ENCODE results near the gene SDF2.
"Not testable (repeated sequence)": the region's sequence is repeated elsewhere in the genome, so short reads cannot be mapped to it uniquely, and the experiment has no call there.

Gene SDF2

DNA sequence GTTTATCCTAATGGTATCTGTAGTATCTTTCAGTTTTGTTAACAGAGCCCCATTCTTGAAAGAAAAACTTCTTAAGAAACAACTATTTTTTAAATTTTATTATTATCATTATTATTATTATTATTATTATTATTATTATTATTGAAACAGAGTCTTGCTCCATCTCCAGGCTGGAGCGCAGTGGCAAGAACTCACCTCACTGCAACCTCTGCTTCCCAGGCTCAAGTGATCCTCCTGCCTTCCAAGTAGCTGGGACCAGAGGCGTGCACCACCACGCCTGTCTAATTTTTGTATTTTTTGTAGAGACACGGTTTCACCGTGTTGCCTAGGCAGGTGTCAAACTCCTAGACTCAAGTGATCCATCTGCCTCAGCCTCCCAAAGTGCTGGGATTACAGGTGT is 23.7 kb upstream of the SDF2 start:
- DNase-seq (ENCODE audit: low read depth in 2 of 2) = no peak

DNA sequence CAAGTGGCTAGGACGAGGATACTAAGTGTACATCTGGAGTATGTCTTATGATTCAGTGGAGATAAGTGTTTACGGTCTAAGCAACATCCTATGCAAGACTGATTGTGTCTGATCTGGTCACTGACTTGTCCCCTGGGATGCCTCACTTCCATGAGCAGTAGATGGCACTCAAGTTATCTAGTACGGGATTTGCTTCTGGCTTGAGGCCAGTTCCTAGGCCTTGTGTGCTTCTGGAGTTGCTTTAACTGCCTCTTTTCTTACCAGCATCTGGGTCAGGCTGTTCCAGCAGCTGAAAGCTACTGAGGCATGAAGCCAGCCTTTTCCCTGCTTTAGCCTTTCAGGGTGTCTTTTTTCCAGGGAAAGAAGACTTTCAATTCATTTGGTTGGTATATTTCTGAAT is 23.3 kb upstream of the SDF2 start:
- no peak for DNase-seq (ENCODE audit: low read depth in 2 of 2)

DNA sequence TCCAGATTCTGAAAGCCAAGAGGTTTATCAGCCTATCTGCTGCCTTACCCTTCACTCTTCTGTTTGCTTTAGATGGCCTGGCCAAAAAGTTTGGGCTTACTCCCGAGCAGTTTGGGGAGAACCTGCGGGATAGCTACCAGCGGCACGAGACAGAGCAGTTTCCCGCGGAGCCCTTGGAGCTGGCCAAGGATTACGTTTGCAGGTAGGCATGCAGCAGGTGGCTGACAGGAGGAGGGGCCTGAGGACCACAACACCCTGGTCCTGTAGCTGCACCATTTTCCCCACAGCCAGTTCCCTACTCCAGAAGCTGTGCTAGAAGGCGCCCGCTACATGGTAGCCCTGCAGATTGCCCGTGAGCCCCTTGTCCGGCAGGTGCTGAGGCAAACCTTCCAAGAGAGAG is 20.9 kb upstream of the SDF2 start:
- DNase-seq (ENCODE audit: low read depth in 2 of 2) = no peak

DNA sequence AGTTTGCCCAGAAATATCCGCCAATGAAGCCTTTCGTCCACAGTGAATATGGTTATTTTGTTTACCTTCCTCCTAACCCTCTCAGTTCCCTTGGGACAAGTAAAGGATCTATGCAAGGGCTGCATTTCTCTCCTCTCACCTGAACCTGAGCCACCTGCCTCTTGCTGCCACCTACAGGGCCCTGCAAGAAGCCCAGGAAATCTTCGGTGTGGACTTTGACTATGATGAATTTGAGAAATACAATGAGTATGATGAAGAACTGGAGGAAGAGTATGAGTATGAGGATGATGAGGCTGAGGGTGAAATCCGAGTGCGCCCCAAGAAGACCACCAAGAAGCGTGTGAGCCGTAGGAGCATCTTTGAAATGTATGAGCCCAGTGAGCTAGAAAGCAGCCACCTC is 14.3 kb upstream of the SDF2 start:
- DNase-seq (ENCODE audit: low read depth in 2 of 2) = no peak

DNA sequence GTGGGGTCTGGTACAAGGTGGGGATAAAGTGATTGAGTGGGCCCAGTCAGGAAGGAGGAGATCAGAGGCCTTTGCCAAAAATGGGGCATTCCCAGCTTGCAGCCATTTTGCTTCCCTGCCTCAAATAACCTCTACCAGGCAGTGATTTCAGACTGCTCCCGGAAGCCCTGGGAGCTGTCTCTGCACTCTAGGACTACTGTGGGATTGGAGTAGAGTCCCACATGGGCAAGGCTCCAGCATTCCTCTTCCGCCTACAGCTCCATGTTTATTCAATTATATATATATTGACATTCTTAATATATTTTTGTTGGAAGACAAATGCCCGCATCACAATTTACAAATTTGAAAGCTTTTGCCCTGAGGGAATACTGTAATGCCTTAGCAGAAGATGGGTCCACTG is 13.8 kb upstream of the SDF2 start:
- DNase-seq (ENCODE audit: low read depth in 2 of 2) = no peak

DNA sequence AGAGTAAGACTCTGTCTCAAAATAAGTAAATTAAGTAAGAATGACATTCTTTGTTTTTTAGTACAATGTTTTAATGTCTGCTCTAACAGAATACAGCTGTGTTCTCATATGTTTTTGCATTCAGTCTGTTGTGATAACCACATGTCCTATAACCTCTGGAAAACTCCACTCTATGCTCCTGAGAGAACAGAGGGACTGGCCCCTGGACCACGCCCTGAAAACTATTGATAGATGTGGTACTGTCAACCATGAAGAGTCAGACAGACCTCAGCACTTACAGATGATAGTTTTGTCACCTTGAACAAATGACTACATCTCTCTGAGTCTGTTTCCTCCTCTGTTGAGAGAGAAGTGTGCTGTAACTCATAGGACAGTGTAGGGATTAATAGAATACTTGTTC is 8.2 kb upstream of the SDF2 start:
- DNase-seq (ENCODE audit: low read depth in 2 of 2) = no peak

DNA sequence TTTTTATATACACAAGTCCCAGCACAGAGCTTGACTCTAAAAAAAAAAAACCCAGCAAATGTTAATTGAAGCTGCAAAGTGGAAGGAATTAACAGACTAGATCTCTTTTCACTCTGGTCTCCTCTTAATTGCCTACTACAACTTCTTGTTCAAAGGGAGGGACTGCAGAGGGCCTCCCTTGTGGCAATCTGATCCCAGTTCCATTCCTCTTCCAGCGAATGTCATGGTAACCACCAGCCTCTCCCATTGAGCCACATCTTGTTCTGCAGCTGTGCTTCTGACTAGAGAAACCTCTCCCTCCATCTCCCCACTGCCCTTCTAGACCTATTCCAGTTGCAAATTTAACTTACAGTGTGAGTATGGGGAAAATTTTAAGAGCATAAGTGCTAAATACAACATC is 6.2 kb upstream of the SDF2 start:
- DNase-seq (ENCODE audit: low read depth in 2 of 2) = no peak

DNA sequence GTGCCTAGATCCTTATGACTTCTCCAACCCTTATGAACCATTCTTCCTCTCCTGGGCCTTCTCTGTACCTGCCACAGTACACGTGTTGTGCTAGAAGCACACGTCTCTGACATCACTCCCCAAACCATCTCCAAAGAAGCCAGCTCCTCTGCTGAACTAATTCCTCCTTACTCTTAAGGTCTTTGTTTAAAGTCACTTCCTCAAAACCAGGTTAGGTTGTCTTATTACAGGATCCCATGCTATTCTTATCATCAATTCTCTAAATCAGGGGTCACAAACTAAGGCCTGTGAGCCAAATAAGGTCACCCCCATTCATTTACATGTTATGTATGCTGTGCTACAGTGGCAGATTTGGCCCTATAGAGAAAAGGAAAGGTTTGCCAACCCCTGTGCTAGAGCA is 4.3 kb upstream of the SDF2 start:
- DNase-seq (ENCODE audit: low read depth in 2 of 2) = no peak

DNA sequence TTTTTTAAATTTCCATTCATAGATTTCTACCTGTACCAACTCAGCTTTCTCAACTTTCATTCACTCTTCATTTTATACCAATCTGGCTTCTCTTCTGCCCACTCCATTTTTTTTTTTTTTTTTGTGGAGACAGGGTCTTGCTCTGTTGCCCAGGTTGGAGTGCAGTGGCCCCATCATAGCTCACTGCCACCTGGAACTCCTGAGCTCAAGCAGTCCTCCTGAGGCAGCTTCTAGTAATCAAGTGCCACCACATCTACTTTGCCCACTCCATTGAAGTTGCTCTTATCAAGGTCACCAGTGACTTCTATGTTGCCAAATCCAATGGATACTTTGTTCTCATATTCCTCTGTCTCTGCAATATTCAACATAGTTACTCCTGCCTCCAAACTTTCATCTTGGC is 2.0 kb upstream of the SDF2 start:
- no peak for DNase-seq (ENCODE audit: low read depth in 2 of 2)

DNA sequence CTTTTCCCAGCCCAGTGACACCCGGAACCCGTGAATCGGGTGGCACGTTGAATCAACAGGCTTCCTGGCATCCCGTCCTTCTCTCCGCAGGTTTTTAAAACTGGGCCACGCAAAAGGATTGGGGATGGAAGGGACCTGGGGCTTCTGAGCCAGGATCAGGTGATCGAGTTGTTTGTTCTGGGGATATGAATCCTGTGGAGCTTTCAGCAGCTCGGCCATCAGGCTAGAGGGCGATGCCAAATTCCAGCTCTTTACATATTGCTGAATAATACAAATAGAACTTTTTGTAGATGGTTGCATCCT is 772 bp upstream of the SDF2 start:
- no peak for DNase-seq (ENCODE audit: low read depth in 2 of 2)

DNA sequence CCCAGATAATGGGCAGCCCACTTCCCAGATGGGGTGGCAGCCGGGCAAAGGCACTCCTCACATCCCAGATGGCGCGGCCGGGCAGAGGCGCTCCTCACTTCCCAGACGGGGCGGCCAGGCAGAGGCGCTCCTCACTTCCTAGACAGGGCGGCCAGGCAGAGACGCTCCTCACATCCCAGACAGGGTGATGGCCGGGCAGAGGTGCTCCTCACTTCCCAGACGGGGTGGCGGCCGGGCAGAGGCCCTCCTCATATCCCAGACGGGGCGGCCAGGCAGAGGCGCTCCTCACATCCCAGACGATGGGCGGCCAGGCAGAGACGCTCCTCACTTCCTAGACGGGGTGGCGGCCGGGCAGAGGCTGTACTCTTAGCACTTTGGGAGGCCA is 2.2 kb downstream of the SDF2 start:
- DNase-seq (ENCODE audit: low read depth in 2 of 2) = not testable (repeated sequence)

DNA sequence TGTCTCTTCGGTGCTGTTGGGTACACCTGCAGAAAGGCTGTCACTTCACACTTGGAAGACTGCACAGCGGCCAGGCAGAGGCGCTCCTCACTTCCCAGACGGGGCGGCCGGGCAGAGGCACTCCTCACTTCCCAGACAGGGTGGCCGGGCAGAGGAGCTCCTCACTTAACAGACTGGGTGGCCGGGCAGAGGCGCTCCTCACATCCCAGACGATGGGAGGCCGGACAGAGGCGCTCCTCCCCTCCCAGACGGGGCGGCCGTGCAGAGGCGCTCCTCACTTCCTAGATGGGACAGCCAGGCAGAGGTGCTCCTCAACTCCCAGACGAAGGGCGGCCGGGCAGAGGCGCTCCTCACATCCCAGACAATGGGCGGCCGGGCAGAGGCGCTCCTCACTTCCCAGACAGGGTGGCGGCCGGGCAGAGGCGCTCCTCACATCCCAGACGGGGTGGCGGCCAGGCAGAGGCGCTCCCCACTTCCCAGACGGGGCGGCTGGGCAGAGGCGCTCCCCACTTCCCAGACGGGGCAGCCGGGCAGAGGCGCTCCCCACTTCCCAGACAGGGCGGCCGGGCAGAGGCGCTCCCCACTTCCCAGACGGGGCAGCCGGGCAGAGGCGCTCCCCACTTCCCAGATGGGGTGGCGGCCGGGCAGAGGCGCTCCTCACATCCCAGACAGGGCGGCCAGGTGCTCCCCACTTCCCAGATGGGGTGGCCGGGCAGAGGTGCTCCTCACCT is 2.8 kb downstream of the SDF2 start:
- not testable (repeated sequence) for DNase-seq (ENCODE audit: low read depth in 2 of 2)

DNA sequence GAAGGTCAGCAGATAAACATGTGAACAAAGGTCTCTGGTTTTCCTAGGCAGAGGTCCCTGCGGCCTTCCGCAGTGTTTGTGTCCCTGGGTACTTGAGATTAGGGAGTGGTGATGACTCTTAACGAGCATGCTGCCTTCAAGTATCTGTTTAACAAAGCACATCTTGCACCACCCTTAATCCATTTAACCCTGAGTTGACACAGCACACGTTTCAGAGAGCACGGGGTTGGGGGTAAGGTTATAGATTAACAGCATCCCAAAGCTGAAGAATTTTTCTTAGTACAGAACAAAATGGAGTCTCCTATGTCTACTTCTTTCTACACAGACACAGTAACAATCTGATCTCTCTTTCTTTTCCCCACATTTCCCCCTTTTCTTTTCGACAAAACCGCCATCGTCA is 3.4 kb downstream of the SDF2 start:
- DNase-seq (ENCODE audit: low read depth in 2 of 2) = not testable (repeated sequence)

DNA sequence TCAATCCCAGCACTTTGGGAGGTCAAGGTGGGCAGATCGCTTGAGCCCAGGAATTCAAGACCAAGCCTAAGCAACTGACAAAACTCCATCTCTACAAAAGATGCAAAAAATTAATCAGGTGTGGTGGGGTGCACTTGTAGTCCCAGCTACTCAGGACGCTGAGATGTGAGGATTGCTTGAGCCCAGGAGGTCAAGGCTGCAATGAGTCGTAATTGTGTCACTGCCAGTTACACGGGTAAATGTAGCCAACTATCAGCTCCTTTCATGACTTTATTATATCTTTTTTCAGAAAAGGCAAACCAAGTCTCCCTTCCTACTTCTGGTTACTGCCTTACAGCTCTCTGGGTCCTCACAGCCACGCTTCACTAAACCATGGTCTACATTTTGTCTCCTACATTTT is 4.0 kb downstream of the SDF2 start:
- no peak for DNase-seq (ENCODE audit: low read depth in 2 of 2)

DNA sequence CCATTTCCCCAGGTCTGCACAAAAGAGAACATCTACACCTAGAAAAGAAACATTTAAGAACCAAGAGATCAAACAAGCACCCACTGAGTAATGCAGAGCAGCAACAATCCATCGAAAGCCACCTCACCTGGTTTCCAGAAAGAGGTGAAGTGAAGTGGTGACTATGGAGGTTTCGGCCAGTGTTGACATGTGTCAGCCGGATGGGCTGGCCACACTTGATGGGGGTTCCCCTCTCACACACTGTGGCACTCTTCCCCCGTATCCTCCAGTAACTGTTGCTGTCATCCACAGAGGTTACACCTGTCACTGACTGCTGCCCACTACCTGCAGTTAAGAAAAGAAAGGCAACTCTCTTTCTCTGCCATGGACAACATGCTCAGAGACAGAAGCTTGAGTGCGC is 6.5 kb downstream of the SDF2 start:
- no peak for DNase-seq (ENCODE audit: low read depth in 2 of 2)

DNA sequence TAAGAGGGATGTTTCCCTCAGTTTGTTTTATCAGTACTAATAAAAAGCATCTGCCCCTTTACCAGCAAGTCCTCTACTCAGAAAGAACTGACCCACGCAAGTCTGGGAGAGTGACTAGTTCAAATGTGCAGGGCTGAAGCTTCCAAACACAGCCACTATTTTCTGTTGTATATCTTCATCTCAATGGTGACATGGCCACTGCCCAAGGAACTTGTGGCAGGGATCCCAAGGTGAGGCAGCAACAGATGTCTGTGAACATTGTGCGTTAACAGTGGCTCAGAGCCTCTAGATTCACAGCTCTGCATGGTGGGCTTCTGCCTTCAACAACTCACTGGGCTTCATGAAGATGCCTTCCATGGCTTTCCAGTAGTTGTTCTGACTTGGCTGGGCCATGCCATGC is 13.0 kb downstream of the SDF2 start:
- DNase-seq (ENCODE audit: low read depth in 2 of 2) = no peak

DNA sequence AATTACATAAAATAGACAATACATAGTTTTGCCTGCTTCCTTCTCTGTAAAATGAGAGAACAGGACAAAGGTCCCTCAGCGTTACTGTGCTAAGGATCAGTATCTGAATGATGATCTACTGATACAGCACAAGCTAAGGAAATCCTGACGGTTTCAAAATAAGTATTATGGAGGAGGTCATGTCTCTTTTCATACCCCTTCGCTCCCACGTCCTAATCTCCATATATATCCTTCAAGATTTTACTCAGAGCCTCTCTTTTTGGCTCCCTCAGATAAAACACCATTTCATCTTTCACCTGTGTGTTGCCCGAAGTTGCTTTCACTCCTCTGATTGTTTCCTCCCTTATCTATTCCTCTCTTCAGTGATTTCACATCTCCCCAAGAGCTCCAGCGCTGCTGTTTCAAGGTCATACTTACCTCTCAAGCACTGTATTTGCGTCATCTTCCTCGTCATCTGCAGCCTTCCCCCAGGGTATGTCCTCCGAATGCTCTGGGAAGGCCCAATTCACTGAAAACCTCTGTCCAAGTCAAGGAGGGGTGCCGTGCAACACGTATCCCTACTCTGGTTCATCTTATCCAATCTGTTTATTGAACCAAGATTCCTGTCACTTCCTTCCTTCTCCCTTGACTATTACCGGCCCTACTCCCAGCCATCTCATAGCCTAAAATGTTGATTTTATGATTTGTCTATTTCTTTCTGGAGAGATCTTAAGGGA is 15.5 kb downstream of the SDF2 start:
- DNase-seq (ENCODE audit: low read depth in 2 of 2) = no peak

DNA sequence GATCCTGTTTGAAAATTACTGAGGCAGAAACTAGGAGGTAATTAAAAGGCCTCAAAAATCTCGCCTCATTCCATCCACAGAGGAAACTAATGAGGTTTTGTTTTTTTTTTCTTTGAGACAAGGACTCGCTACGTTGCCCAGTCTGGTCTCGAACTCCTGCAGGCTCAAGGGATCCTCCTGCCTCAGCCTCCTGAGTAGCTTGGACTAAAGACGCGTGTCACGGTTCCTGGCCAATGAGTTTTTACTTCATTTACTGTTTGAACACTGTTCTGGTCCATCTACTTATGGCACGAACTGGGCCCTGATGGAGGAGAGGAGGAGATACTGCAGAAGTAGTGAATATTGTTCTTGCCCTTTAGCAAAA is 16.1 kb downstream of the SDF2 start:
- no peak for DNase-seq (ENCODE audit: low read depth in 2 of 2)

DNA sequence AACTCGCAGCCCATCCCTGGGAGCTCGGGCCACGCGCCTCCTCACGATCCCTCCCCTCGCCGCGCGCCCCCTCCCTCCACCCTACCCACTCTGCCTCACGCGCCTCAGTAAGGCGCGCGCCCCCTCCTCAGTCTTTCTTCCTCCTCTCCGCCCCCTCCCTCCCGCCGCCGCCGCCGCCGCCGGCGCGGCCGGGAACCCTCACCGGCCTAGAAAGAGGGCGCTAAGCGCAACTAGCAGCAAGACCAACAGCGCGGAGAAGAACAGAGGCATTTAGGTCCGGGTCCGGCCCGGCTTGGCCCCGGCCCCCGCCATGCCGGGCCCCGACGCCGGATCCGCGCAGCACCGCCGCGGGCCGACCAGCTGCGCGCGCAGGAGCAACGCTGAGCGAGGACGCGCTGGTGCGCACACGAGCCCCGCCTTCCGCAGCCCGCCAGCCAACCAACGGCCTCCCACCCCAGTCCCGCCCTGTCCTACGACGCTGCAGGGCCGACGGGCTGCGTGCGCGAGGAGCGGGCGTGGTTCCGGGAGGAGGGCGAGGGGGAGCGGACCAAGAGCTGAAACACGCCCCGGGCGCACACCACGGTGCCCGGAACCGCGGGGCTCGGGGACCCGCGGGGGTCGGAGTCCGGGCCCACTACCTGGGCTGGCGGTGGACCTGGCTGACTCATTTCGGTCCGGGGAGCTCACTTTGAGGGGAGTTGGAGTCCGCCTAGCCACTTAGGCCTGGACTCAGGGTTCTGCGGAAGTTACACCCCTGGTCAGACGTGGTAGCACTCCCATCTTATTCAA is 16.7 kb downstream of the SDF2 start, which contains the start of gene BLTP2:
TSS of gene BLTP2 (minus strand) at position 372 of the 789 bp plus-strand sequence. CDS start at position 270, 102 bp downstream.
- DNase-seq (ENCODE audit: low read depth in 2 of 2) = peak; percentile 92 to 96

DNA sequence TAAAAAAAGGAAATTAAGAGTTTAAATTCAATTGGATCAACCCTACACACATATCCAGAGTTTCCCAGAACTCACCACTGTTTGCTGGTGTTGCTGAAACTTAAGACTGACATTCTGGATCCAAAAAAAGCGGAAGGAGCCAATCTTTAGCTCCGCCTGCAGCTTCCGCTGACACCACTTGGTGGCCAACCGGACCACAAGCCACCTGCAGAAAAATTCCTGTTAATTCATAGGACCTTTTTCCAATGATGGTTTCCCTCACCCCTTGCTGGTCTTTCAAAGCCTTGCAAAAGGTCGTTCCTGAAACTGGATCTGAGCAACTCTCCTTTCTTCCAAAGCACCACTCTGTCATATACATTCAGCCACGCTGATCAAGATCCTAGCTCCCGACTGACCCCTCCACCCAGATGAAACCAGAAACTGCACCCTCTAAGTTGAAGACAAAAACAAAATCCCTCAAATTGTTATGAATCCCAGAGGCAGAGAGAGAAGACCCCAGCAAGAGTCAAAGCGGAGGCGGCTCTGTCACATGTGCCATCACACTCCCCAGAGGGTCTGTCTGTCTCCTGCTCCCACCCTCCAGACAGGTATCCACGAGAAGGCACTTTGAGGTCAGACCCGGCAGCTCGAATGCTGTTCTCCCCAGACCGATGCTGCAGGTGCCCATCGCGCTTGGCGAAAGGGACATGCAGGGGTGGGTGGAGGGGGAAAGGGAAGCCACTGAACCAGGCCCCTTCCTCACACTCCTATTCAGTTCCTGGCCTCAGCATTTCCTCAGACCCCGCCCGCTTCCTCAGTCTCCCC is 17.5 kb downstream of the SDF2 start:
- peak in 1 of 2 donors; percentile 10 for DNase-seq (ENCODE audit: low read depth in 2 of 2)

DNA sequence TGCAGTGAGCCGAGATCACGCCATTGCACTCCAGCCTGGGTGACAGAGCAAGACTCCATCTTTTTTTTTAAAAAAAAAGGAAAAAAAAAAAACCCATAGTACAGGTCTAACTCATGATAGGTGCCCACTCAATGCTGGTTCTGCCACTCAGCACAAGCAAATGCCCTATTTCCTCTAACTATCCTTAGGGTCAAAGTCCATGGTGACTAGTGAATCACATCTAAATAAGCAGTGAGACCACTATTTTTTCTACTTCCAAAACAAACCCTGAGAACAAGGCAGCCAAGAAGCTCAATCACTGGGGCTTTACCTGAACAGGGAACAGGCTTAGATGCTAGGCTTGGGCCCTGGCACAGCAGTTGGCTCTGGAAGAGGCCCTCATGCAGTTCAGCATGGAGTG is 20.1 kb downstream of the SDF2 start:
- no peak for DNase-seq (ENCODE audit: low read depth in 2 of 2)

DNA sequence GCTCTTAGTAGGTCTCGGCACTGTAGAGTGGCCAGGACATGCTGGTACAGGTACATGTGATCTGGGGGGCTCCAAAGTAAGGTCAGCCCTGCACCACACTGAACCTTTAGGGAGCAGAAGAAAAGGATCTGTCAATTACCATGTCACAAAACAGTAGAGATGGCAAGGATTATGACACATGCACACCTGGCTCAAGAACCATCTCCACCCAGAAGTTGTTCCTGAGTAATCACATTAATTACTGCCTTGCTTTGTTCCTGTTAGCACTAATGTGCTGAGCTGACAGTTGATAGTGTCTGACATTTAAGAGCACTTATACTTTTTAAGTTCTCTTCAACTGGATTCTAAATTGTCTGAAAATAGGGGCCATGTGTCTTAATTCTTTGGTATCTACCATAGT is 26.2 kb downstream of the SDF2 start:
- no peak for DNase-seq (ENCODE audit: low read depth in 2 of 2)
